GM21360 (cell line): Measurements from ENCODE around the gene PTPRO.

Source experiments
- ATAC-seq: cut with Tn5 transposase; IDR thresholded peaks from one replicate; pipeline ENCODE4 v1.9.1; 2021; ENCODE audit warnings: mild to moderate bottlenecking, moderate library complexity; ENCODE audit not compliant: unreplicated experiment

PTPRO gene

GRCh38 chr12:15522574-15523187, 200.4 kb downstream of the PTPRO start:
- ATAC-seq = no peak

GRCh38 chr12:15525441-15525840, 203.1 kb downstream of the PTPRO start:
- ATAC-seq = no peak

DNA sequence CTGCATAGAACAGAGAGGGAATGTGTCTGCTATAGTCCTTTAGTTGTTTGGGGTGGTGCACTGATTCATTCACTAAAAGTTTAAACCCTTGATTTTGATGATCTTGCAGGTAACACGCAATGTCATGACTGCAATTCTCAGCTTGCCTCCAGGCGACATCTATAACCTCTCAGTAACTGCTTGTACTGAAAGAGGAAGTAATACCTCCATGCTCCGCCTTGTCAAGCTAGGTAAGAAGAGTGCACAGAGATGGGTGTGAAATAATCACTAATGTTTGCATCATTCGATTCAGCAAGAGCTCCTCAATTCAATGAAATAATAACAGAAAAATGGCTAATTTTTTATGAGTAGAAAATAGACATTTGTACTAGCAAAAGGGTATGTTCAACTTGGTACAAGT, 203.7 kb downstream of the PTPRO start:
- peak; percentile 100 for ATAC-seq

GRCh38 chr12:15527201-15528080, 205.1 kb downstream of the PTPRO start:
- no peak for ATAC-seq

- ATAC-seq = no peak
These were observed 206.4 kb downstream of the PTPRO start for GRCh38 chr12:15528666-15529065.

- ATAC-seq = no peak
These were observed 208.1 kb downstream of the PTPRO start for GRCh38 chr12:15530361-15530760.

- no peak for ATAC-seq
These were observed 210.2 kb downstream of the PTPRO start for GRCh38 chr12:15532364-15532977.

GRCh38 chr12:15534322-15534721, 212.0 kb downstream of the PTPRO start:
- ATAC-seq = peak; percentile 92

GRCh38 chr12:15534874-15535273, 212.6 kb downstream of the PTPRO start:
- no peak for ATAC-seq

- ATAC-seq = no peak
These were observed 213.1 kb downstream of the PTPRO start for GRCh38 chr12:15535352-15535781.

DNA sequence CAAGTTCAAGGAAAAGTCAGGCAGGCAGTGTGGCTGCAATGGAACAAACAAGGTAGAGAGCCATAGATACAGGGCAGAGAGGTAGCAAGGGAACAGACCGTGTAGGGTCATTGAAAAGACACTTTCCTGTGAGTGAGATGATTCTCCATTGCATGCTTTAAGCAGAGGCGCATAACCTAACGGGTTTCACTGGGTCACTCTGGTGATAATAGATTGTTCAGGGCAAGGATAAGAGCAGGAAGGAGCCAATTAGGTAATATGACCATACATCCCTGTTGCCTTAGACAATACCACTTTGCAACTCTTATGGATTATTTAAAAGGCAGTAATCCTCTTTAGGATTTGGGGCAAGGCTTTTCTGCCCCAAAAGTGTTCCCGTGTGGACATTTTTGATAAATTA, 214.1 kb downstream of the PTPRO start:
- no peak for ATAC-seq

GRCh38 chr12:15538881-15539280, 216.6 kb downstream of the PTPRO start:
- no peak for ATAC-seq

GRCh38 chr12:15540005-15540404, 217.7 kb downstream of the PTPRO start:
- no peak for ATAC-seq

GRCh38 chr12:15540469-15540872, 218.2 kb downstream of the PTPRO start:
- ATAC-seq = no peak

GRCh38 chr12:15541996-15542631, 219.8 kb downstream of the PTPRO start:
- no peak for ATAC-seq

DNA sequence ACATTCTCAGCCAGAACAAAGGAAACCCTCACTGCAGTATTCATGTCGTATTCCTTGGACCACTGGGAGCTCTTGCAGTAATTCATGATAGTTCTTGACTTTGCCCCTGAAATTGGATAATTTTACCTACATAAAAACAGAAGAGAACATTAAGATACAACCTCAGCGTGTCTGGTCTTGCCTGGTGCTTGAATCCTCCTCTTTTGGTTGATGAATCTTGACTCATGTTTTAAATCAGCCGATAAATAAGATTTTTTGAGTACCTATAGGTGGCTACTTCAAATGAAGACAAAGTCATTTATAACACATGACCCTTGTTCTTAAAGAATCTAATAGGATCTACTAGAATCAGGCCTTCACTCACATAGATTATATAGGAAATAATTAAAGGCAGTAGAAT, 221.0 kb downstream of the PTPRO start:
- no peak for ATAC-seq

GRCh38 chr12:15544589-15544988, 222.3 kb downstream of the PTPRO start:
- no peak for ATAC-seq

DNA sequence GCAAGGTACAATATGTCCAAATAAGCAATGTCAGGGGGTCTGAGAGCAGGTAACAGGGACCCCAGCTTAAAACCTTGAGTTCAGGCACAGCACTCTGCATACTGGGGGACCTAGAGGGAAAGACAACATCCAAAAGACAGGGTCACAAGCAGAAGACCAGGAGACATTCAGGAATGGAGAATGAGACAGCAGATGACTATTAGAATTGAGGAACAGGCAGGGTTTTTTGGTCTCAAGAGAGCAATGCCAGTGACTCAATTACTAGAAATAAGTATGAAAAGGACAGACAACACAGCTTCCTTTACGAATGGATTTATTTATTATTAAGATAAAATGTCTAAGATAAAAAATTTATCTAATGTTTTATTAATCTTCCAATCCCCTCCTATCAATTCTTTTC, 223.0 kb downstream of the PTPRO start:
- no peak for ATAC-seq

DNA sequence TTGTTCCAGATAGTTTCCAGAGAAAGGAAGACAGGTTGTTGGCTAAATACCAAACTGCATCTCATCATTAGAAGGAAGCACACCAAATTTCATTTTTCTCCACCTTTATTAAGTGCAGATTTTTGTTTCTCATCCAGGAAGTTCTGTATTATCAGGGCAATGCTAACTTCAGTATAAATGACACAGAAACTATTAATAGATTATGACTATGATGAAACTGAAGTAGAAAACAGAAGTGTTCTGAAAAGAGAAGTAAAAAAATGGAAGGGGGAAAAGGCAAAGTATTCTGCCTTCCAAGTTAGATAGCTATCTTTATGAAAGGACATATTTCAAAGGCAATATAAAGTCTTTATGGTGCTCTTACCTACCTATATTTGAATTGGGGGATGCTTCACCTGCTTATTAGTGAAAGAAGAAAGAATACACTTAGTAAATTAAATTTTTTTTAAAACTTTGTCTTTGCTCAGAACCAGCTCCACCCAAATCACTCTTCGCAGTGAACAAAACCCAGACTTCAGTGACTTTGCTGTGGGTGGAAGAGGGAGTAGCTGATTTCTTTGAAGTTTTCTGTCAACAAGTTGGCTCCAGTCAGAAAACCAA, 223.9 kb downstream of the PTPRO start:
- peak; percentile 80 for ATAC-seq

DNA sequence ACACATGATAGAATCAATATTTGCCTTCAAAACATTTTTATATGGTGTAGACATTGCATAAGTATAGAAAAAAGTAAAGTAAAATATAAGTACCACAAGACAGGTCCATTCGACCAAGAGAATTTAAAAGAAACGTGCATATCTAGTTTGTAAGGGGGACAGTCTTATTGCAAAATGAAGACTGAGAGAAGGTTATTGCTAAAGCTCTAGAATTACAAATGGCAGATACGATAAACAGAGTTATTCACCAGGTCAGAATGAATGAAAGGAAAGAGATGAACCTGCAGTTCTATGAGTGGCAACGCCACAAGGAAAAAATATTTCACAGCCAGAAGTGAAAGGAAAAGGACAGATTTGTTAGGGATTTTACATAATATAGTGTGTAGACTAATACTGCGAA, 224.8 kb downstream of the PTPRO start:
- no peak for ATAC-seq

DNA sequence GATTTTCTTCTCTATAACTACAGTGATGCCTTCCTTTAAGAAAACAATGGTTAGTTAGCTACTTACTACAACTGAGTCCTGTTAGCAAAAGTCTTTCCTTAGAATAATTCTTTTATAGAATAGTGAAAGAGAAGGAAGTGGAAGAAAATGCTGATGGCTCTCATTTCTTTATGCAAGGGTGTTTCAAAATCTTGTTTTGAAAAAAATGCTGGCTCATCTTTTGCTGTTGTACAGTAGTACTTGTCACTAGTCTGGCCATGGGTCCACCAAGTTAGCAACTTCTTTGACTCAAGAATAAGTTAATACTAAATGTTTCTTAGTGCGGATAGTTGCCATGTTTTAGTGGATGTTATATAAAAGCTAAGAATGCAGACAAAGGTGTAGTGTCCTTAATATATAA, 225.4 kb downstream of the PTPRO start:
- no peak for ATAC-seq
